ENCODE measurements around the gene DENND4A.

Gene DENND4A

DNA sequence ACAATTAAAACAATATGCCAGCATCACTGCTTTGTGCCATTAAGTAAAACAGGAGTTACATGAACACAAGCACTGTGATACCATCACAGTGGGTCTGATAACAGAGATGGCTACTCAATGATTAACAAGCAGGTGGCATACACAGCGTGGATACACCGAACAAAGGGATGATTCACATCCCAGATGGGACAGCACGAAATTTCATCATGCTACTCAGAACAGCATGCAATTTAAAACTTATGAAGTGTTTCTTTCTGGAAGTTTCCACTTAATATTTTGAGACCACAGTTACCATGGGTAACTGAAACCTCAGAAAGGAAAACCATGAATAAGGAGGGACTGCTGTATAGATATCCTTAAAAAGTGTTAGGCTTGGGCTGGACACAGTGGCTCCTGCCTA, 125.8 kb downstream of the DENND4A start:
- DNase-seq (ENCODE audit: low read depth) = no peak

DNA sequence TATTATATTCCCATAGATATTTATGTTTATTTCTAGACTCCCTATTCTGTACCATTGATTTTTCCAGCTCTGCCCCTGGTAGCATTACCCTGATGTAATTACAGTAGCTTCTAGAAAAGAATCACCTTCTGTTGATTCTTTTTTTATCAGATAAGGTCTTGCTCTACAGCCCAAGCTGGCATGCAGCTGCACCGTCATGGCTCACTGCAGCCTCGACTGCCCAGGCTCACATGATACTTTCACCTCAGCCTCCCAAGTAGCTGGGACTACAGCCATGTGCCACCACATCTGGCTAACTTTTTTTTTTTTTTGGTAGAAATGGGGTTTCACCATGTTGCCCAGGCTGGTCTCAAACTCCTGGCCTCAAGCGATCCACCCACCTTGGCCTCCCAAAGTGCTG, 128.6 kb downstream of the DENND4A start:
- no peak for DNase-seq (ENCODE audit: low read depth)

DNA sequence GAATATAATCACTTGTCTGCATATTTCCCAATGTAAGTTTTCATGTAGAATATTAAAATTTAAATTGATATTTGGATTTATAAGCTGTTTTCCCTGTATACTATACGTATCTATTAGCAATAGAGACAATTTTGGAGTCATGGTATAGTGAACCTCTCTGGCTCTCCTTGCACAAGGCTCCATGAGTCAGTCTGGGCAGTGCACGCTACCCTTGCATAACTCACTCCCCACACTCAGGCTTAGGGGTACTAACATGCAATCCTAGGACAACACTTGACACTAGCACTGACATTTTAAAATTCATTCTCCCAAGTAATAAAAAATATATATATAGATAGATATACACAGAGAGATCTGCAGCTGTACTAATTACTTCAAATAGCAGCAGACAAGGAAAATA, 131.2 kb downstream of the DENND4A start:
- no peak for DNase-seq (ENCODE audit: low read depth)

DNA sequence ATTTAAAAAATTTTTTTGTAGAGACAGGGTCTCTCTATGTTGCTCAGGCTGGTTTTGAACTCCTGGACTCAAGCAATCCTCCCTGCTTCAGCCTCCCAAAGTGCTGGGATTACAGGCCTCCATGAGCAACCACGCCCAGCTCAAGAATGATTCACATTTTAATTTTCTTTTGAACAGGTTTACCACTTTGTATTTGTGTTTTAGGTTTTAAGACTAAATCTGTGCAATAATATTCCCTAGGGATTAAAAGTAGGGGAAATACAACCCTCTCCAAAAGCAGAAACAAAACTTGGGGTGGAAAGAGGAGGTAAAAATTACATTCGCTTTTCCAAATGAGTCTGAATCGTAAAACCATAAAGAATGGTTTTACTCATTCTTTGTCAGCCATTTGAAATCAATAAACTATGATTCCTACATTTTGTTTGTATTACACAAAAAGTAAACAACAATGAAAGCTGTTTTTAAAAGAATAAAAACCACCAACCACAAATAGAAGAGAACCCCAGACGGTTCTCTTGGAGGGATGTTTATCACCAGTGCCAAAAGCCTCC, 132.5 kb downstream of the DENND4A start:
- DNase-seq (ENCODE audit: low read depth) = no peak

DNA sequence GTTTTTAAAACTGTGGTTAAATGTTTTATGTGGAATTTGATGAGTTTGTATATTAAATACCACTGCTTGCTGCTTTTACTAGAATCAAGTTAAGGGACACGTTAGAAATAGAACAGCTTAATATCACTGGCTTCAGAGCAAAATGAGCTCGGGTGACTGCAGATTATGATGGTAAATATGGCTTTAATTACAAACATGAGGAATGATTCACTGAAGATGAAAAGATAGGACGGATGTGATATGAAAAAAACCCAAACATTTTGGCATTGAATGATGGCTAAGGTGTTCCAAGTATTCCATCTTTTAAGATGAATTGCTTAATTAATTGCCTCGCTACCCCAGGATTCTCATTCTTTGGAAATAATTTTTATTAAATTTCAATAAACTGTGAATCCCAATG, 136.6 kb downstream of the DENND4A start:
- DNase-seq (ENCODE audit: low read depth) = no peak

DNA sequence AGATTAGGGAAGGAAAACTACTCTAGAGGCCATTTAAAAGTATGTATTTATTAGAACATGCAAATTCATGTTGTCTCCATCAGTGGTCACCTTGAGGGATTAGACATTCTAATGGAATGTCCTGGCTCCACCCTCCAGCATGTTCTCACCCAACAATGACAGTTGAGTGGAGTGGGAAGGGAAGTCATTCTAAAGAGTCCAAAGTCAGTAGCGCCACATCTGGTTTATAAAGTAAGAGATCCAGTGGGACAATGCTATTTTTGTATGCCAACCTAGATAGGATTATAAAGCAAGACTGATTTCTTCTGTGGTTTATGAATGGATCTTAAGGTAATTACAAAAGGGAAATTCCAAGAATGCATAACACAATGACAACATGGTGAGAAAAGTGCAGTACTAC, 137.1 kb downstream of the DENND4A start:
- DNase-seq (ENCODE audit: low read depth) = no peak

DNA sequence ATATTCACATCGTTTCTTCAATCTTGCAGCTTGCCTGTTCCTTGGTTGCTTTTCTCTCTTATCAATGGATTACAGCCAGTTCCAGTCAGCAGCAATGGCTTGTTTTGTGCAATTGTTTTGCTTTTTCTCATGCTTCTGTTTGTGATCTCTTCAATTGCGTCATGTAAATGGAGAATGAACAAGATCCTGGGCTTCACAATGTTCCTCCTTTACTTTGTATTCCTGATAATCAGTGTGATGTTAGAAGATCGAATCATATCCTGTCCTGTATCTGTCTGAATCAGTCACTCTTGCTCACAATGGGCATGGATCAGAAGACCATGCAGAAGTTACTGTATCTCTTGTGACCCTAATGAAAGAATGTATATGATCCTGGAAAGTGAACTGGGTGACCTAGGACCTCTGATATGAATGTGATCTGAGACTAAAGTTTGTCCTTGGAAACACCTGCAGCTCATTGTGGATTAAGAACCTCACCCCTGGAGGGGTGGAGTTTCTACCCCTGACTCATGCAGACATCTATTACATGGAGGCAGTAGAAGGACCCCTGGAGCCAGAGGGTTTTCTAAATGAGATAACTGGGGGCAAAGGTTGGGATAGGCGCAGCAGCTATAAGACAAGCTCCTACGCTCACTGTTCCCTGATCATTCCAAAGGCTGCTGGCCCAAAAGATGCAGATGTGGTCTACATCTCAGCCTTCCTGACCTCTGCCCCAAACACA, 138.1 kb downstream of the DENND4A start:
- DNase-seq (ENCODE audit: low read depth) = no peak

DNA sequence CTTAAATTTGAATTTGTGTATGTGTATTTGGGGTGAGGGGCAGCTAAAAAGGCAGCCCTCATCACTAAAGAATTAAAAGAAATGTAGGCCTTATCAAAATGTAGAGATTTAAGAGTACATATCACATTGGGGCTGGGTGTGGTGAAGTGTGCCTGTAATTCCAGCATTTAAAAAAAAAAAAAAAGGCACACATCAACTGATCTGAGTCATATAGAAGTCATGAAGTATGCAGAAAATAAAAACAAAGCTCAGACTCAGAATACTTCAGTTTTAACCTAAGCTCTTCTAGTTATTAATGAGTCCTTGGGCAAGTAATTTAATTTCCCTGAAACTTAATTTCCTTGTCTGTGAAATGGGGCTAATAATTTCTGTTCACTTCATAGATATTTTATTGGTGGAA, 138.8 kb downstream of the DENND4A start:
- no peak for DNase-seq (ENCODE audit: low read depth)

DNA sequence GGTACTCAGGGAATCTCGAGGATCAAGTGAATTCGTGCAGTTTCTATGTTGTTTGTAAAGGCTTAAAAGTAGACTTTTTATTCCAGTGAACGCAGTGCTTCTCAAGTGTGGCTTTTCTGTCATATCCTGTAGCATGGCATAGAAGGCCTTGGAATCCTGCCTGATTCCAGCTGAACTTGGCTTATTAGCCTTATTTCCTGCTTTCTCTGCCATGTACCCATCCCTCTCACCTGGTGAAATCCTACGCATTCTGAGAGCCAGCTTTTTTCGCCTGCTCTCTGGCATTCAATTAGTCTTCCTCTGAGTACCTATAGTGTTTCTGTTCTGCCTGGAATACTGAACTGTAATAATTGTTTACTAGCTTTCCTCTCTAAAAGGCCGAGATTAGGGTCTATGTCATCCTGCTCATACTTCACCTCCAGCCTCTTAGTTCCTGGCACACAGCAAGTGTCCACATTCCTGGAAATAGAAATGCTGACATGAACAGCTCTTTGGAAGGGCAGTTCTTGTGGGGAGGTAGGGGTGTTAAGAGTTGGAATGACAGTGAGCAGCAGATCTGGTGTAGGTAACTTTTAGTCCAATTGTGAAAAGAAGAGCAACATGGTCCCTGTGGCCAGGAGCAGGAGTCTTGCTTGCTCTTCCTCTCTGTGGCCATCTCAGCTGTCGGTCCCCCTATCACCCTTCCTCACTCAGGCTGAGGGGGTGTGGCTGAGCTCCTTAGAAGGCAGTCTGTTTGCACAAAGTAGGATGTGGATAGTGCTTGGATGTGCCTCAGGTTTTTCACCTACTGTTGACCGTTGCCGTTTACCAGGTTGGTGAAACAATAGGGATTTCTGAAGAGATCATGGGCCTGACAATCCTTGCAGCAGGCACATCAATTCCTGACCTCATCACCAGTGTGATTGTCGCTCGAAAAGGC, 140.0 kb downstream of the DENND4A start:
- DNase-seq (ENCODE audit: low read depth) = no peak

DNA sequence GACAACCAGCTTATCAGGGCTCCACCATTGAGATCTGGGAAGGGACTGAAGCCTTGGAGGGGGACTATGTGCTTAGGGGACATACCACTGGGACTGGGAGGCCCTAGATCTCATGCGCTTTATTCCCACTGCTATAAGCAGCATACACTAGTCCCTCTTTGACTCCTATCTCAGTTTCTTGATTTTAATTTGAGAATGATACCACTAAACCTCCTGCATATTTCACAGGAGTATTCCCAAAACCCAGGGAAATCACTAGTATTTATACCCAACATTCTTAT, 141.1 kb downstream of the DENND4A start:
- DNase-seq (ENCODE audit: low read depth) = no peak

DNA sequence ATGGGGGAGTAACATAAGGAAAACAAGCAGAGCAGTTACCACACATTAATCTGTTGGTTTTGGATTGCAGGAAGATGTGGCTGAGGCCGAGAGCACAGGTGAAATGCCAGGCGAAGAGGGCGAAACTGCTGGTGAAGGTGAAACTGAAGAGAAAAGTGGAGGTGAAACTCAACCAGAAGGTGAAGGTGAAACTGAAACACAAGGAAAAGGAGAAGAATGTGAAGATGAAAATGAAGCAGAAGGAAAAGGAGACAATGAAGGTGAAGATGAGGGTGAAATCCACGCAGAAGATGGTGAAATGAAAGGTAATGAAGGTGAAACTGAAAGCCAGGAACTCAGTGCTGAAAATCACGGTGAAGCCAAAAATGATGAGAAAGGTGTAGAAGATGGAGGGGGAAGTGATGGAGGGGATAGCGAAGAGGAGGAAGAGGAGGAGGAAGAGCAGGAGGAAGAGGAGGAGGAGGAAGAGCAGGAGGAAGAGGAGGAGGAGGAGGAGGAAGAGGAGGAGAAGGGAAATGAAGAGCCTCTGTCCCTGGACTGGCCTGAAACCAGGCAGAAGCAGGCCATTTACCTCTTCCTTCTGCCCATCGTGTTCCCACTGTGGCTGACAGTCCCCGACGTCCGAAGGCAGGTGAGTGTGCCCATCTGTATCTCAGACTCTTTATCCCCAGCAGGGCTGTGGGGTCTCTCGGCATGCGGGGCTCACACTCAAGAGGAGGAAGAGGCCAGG, 141.6 kb downstream of the DENND4A start:
- no peak for DNase-seq (ENCODE audit: low read depth)

DNA sequence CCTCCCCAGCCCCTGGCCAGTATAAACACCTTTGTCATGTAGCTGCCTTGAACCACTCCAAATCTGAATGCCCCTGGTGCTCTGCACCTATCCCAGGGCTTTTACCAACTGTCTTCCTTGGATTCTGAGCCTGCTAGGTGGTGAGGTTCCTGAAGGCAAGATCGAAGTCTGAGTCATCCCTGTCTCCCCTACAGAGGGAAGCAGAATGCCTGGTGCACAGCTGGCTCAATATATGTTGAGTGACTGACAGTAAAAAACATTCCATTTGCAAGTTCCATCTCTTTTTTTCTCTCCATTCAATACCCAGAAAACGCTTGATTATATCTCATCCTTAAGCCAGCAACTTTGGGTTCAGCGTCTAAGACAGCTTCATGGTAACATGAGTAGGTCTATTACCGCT, 145.6 kb downstream of the DENND4A start:
- DNase-seq (ENCODE audit: low read depth) = no peak

DNA sequence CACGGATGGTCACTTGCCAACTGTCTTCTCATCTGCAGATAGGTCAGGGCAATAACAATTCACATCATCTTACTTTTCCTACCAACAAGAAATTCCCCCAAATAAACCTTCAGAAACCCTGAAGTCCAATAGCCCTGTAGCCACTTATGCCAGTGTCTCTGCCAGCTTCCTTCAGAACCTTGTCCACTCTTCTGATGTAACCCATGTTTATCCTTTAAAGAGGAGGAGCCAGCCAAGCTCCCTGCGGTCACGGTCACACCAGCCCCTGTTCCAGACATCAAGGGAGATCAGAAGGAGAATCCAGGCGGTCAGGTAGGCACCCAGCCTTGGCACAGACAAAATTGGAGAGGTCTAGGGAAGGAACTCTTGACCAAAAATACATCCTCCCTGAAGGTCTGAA, 146.7 kb downstream of the DENND4A start:
- no peak for DNase-seq (ENCODE audit: low read depth)

DNA sequence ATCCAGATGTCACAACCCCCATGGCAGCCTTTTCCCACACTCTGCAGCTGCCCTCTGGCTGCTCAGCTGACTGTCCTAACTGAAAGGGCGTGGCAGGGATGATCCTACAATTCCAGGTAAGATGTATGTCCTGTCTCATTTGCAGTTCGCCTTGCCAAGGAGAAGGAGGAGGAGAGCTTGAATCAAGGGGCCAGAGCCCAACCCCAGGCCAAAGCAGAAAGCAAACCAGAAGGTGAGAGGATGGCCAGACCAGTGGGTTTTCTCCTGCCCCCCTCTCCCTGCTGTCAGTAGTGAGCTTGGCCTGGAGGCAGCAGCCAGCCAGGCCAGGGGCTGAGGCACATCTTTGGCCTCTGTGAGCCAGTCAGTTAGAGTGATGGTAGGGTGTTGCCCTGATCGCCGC, 147.8 kb downstream of the DENND4A start:
- DNase-seq (ENCODE audit: low read depth) = no peak

DNA sequence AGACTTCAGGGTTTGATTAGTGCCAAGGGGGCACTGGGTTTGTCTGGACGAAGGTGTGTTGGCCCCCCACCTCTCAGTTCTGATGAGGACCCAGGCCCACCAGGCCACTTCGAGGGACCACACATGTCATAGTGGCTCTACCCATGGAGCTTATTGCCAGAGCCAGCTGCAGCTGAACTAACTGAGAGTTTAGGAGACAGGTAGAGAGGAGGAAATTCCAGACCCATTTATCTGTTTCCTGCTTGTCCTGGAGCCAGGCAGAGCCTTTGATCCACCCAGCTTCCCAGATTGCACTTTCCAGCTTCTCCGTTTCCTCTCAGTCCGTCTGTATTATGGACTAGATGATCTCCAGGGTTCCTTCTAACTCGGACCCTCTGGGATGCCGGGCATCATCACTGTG, 149.5 kb downstream of the DENND4A start:
- no peak for DNase-seq (ENCODE audit: low read depth)

DNA sequence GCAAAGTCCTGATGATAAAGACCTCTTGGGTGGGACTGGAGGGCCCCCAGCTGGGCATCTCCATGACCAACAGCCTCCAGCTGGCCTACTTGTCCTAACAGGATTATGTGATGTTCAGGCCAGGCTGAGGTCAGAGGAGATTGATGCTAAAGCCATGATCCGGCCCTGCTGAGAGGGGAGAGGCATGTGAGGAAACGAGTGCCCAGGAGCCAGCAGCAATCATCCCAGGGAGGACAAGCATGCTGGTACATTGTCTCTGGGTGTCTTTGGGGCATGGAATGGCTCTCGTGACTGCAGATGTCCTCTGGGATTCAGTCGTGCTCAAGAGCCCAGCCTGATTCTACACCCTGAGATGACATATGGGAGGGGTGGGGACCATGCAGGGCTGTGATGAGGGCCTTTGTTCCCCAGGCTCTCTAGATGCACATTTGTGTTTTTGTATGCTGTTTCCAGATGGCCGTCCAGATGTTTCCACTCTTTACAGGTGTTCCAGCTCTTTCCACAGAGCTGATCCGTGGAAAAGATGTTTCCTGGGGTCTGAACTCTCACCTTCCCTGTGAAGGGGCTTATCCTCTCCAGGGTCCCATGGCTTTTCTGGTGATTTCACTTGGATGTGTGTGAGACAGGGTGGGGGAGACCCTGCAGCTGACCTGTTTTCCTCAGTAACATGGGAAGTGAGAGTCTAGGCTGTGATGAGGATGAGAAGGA, 150.2 kb downstream of the DENND4A start:
- DNase-seq (ENCODE audit: low read depth) = no peak

DNA sequence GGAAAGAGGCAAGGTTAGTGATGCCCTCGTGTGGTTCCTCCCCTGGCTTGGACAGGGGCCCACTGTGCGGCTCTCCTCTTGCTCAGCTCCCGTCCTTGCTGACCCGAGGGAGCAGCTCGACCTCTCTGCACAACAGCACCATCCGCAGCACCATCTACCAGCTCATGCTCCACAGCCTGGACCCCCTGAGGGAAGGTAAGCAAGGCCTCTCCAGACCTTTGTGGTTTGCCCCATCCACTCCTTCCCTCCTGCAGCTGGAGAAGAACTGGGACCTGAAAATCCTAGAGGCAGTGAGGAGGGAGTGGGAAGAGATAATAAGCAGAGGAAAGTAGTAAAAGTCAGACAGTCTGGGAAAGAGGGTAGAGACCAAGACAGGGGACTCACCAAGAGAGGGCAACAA, 152.6 kb downstream of the DENND4A start:
- DNase-seq (ENCODE audit: low read depth) = no peak

DNA sequence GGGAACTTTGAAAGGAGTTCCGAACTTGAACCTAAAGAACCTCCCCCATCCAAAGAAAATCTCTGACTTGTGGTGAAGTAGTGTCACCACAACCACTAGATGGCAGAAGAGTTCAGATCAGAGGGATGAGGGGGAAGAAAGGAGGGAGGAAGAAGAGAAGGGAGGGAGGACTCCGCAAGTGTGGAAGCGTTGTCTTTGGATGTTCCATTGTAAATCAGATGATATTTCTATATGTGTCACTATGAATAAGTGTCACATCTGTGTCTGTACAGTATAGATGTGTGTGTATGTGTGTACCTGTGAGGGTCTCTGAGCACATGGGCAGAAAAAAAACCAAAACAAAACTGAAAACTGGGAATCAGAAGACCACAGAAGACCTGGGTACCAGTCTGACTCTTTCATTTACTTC, 153.4 kb downstream of the DENND4A start:
- DNase-seq (ENCODE audit: low read depth) = no peak

DNA sequence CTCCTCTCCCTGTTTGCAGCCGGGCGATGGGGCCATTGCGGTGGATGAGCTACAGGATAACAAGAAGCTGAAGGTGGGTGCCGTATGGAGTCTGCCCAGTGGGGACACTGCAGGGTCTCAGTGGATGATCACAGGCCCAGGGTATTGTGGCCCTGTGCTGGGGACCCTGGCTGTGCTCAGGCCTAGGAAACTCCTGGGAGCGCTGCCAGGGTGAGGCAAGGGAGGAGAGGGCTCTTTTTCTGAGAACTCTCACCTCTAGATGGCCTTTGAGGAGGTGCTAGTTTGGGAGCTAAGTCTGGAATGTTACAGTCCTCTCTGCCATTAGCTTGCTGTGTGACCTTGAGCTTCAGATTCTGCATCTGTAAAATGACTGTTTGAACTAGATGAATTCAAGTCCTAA, 154.0 kb downstream of the DENND4A start:
- no peak for DNase-seq (ENCODE audit: low read depth)

DNA sequence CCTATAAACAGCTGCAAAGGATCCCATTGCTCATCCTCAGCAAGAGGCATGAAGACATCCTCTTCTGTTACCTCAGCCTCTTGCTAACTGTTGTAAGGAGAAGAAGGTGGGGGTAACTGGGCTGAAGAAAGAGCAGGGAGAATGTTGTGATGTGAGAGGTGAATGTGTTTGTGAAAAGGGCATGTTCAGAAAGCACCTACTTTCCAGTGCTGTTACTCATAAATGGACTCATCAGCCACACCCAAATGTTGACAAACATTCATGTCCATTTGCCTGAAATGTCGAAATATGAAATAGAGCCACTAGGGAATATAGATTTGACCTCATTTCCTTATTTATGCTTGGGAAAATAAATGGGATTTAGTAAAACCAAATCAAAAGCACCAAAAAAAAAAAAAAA, 157.7 kb downstream of the DENND4A start:
- DNase-seq (ENCODE audit: low read depth) = no peak

DNA sequence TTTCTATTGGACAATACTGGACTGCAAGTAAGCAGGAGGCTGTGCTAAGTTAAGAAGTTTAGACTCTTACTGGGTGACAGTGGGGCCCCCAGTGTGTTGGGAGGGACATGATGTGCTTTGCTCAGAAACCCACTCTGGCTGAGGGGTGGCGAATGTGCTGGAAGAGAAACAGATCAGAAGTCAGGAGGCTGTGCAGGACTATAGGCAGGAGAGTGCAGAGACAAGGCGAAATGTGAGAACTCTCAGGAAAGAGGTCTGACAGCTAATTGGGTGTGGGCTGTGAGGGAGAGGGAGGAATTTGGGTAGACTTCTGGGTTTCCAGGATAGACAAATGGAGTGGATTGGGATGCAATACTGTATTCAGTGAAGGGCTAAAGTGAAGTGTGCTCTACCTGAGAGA, 158.3 kb downstream of the DENND4A start:
- no peak for DNase-seq (ENCODE audit: low read depth)

DNA sequence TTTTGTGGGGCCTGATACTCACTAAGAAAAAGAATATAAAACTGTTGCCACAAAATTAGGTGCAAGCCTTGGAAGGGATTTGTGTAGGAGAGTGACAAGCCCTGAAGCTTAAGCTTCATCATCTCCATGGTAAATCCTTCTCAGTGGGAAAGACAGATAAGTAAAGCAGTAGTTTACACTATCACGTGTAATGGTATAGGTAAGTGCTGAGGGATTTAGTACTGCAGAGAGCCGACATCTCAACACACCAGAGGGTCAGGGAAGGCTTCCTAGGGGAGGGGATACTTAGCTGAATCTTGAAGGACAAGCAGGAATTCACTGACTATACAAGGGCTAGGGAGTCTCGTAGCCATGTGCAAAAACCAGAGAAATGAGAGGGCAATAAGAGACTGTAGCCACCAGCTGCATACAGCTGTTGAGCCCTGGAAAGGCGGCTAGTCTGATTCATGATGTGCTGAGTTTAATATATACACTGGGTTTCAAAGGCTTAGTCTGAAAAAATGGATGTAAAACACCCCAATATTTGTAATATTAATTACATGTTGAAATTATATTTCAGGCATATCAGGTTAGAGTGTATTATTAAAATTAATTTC, 159.2 kb downstream of the DENND4A start:
- DNase-seq (ENCODE audit: low read depth) = no peak
